Colonic mucosa (tissue), 4 donors: Measurements from ENCODE around the gene KRTAP27-1. TPM values are rescaled to one million over a fixed set of nuclear protein-coding genes. Genes with fewer than 3 reads are reported as not detected.

Experiments used
- DNase-seq: peaks from one replicate; pipeline ENCODE4 v3.0.0-alpha.2; 2020
- H3K27ac ChIP-seq: fragments of 200-600 bp; one replicate; pipeline ENCODE4 v1.8.0; 2021
- H3K27me3 ChIP-seq: fragments of 200-600 bp; one replicate; pipeline ENCODE4 v1.8.0; 2021
- H3K36me3 ChIP-seq: fragments of 200-600 bp; one replicate; pipeline ENCODE4 v1.8.0; 2021
- H3K4me1 ChIP-seq: fragments of 200-600 bp; one replicate; pipeline ENCODE4 v1.8.0; 2021; ENCODE audit warnings: mild to moderate bottlenecking
- H3K4me3 ChIP-seq: fragments of 200-600 bp; one replicate; pipeline ENCODE4 v1.8.0; 2021
- H3K9ac ChIP-seq, 2 donors: one replicate each; pipeline ENCODE4 v1.7.0; 2013; ENCODE audit warnings: control low read depth in 2 of 2, low read depth in 2 of 2, low read length in 2 of 2
- H3K9me3 ChIP-seq: fragments of 200-600 bp; one replicate; pipeline ENCODE4 v1.8.0; 2021
- intact Hi-C: fragments of 100-400 bp; cut with DNase I; formaldehyde crosslinking; loops from one replicate; pipeline ENCODE4 v1.14.1; 2022
- total RNA-seq, 2 donors: library from RNA; stranded (reverse); fragmentation: NEBNext Ultra II Directional in 1 of 2; extraction: Animal tissue kit (Norgen Biotek cat#: 25700) in 1 of 2; gene quantifications; one replicate each; pipeline ENCODE4 v1.2.1, GENCODE V29; 2021
- TF ChIP-seq, protein P1 (sequence below): fragments of 200-600 bp; IDR thresholded peaks from one replicate; pipeline ENCODE4 v1.8.0; 2022; ENCODE audit warnings: antibody characterized with exemption, mild to moderate bottlenecking
- donor health status: healthy.
- donor health status: DM: no; HTN: no; CAD: no.
- donor health status: DM: no; HTN: no; CAD: no.

The KRTAP27-1 gene
- total RNA-seq, 2 donors from 2014 or later, result not detected

DNA sequence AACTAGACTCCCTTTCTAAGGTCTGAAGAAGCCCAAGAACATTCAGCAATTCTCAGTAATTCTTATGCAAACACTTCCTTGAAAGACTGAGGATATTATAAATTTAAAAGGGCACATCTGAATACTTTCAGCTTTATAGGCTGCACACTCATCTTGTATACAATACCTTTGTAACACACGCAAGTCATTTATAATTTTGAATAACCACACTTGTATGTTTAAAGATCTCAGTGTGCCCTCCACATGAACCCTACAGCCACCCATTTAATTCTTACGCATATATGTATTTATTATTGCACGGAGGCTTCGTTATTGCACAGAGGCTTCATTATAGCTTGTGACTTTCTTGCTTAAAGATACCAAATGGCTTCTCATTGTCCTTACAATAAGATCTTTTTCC lies 1.2 kb upstream of the KRTAP27-1 start:
- TF ChIP-seq, protein P1, sequence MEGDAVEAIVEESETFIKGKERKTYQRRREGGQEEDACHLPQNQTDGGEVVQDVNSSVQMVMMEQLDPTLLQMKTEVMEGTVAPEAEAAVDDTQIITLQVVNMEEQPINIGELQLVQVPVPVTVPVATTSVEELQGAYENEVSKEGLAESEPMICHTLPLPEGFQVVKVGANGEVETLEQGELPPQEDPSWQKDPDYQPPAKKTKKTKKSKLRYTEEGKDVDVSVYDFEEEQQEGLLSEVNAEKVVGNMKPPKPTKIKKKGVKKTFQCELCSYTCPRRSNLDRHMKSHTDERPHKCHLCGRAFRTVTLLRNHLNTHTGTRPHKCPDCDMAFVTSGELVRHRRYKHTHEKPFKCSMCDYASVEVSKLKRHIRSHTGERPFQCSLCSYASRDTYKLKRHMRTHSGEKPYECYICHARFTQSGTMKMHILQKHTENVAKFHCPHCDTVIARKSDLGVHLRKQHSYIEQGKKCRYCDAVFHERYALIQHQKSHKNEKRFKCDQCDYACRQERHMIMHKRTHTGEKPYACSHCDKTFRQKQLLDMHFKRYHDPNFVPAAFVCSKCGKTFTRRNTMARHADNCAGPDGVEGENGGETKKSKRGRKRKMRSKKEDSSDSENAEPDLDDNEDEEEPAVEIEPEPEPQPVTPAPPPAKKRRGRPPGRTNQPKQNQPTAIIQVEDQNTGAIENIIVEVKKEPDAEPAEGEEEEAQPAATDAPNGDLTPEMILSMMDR, result no peak
- Histone ChIP-seq H3K4me3 (no peak overlapping the region), H3K27ac (no peak overlapping the region), H3K9me3 (no peaks in the 10 kb centered on the region), H3K4me1 (no peaks in the 10 kb centered on the region), H3K27me3 (no peaks in the 10 kb centered on the region), H3K9ac (no peak overlapping the region), H3K36me3 (no peaks in the 10 kb centered on the region)
- intact Hi-C loops, result no loop called here
- no peak for DNase-seq

DNA sequence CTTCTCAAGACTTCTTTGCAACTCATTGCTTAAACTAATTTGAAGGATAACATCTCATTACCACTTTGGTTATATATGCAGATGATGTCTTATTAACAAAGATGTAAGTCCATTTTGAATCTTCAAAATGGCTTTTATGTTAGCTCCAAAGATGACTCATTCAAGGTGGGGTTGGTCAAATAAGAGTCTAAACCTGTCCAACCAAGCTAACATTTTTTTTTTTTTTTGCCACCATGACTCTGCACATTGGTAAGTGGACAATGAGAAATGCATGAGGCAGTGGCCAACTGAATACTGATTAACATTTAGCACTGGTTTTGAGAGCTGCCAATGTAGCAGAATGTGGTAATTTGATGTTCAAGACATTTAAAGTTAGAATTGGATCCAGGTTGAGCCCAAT lies 278 bp upstream of the KRTAP27-1 start:
- TF ChIP-seq, protein P1, result no peak
- Histone ChIP-seq H3K36me3 (no peaks in the 10 kb centered on the region), H3K4me1 (no peaks in the 10 kb centered on the region), H3K9me3 (no peaks in the 10 kb centered on the region), H3K27me3 (no peaks in the 10 kb centered on the region), H3K4me3 (no peak overlapping the region), H3K27ac (no peak overlapping the region), H3K9ac (no peak overlapping the region)
- no peak for DNase-seq
- intact Hi-C loops, result no loop called here

DNA sequence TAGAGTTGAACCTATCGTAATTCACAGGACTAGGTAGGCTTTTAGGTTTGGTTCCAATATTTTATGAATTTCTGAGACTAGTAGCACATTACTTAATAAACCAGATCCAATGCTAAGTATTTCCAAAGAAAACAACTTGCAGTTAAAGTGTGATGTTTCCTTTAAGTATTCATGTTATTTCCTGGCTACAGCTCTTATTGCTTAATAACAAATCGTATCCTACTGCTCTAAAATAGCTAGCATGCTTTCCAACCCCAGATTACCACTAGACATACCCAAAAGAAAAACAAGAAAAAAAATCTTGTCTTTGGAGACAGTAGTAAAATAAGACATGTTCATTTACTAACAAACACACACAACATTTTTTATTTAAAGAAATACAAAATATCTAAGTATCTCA lies 898 bp downstream of the KRTAP27-1 start:
- Histone ChIP-seq H3K9me3 (no peaks in the 10 kb centered on the region), H3K36me3 (no peaks in the 10 kb centered on the region), H3K9ac (no peak overlapping the region), H3K27me3 (no peaks in the 10 kb centered on the region), H3K27ac (no peak overlapping the region), H3K4me1 (no peaks in the 10 kb centered on the region), H3K4me3 (no peak overlapping the region)
- intact Hi-C loops, result no loop called here
- TF ChIP-seq, protein P1, result no peak
- DNase-seq, result no peak

DNA sequence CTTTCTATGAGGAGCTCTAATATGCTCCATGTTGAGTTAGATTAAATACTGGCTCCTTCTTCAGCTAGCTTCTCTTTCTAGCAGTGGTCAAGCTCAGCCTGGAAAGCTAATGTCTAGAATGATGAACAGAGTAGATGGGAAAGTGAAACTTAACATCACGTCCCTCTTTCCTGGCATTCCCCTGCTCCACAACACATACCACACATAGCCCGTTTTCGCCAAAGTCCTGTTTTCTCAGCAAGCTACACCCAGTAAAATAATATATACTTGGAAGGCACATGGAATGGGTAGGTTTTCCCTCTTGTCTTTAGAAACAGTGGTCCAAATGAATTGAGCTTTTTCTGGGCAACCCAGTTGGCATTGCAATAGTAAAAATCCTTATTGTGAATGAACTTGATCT lies 3.8 kb downstream of the KRTAP27-1 start:
- H3K27me3 ChIP-seq, result no peaks in the 10 kb centered on the region
- no peak for DNase-seq
- H3K27ac ChIP-seq, result no peak overlapping the region
- no peak overlapping the region for H3K4me3 ChIP-seq
- intact Hi-C loops, result no loop called here
- H3K4me1 ChIP-seq, result no peaks in the 10 kb centered on the region
- no peaks in the 10 kb centered on the region for H3K36me3 ChIP-seq
- TF ChIP-seq, protein P1, result no peak
- H3K9ac ChIP-seq, result no peak overlapping the region
- H3K9me3 ChIP-seq, result no peaks in the 10 kb centered on the region

DNA sequence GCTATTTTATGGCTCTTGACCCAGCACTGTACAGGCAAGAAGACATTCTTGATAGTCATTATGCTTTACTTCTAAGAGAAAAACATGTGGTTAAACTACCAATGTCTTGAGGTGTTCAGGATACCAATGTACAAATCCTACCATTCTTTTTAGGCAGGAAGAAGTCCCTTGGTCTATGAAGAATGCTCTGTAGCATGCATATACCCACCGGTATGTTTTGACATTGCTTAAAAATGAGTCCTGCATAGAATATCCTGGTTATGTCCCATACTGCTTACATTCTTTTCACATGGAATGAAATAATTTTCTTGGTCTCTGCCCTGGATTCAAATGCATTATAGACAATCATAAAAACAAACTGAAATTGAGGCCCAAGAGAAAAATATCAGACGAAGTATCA lies 4.8 kb downstream of the KRTAP27-1 start:
- DNase-seq, result no peak
- Histone ChIP-seq H3K9ac (no peak overlapping the region), H3K9me3 (no peaks in the 10 kb centered on the region), H3K27ac (no peak overlapping the region), H3K27me3 (no peaks in the 10 kb centered on the region), H3K4me3 (no peak overlapping the region), H3K36me3 (no peaks in the 10 kb centered on the region), H3K4me1 (no peaks in the 10 kb centered on the region)
- TF ChIP-seq, protein P1, result no peak
- intact Hi-C loops, result no loop called here
